GM12892 (cell line): ENCODE measurements around the gene SPATA31D1.

Source experiments
- DNase-seq: peaks from one replicate; pipeline ENCODE4 v3.0.0; 2011; ENCODE audit not compliant: insufficient read length
- FAIRE-seq: peaks from 2 replicates; lab custom pipeline; 2011; peaks lifted over from hg19 to GRCh38; lab: Jason Lieb, UNC
- POLR2A ChIP-seq: IDR thresholded peaks from 2 replicates; pipeline ENCODE4 v1.6.1; 2011; ENCODE audit warnings: low read depth, low read length, control low read depth
- POLR2AphosphoS5 ChIP-seq: IDR thresholded peaks from 2 replicates; pipeline ENCODE4 v1.6.1; 2011; ENCODE audit warnings: low read depth, low read length, control low read depth
- TAF1 ChIP-seq: IDR thresholded peaks from 2 replicates; pipeline ENCODE4 v1.6.1; 2011; ENCODE audit warnings: low read depth, mild to moderate bottlenecking, control low read depth, low read length, borderline replicate concordance

The SPATA31D1 gene

DNA sequence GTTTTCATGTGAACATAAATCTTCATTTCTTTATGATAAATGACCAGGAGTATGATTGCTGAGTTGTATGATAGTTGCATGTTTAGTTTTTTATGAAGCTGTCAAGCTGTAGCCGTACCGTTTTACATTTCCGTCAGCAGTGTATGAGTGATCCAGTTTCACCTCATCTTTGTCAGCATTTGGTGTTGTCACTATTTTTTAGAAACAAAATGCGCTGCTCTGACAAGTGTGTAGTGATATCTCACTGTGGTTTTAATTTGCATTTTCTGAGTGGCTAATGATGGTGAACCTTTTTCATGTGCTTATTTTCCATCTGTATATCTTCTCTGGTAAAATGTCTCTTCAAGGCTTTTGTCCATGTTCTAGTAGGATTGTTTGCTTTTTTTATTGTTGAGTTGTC, 6.7 kb upstream of the SPATA31D1 start:
- FAIRE-seq (no peak), DNase-seq (no peak)
- TF ChIP-seq POLR2A (no peak), TAF1 (no peak), POLR2AphosphoS5 (no peak)

- no peak for TF ChIP-seq TAF1
- TF ChIP-seq POLR2A: no peak
- TF ChIP-seq POLR2AphosphoS5: no peak
- FAIRE-seq (no peak), DNase-seq (no peak)
Measured at GRCh38 chr9:81984928-81985327, 3.6 kb upstream of the SPATA31D1 start.

- DNase-seq: no peak
- TF ChIP-seq POLR2A: no peak
- TF ChIP-seq POLR2AphosphoS5: no peak
- TF ChIP-seq TAF1: no peak
- no peak for FAIRE-seq
Measured at GRCh38 chr9:81986051-81986450, 2.5 kb upstream of the SPATA31D1 start.

DNA sequence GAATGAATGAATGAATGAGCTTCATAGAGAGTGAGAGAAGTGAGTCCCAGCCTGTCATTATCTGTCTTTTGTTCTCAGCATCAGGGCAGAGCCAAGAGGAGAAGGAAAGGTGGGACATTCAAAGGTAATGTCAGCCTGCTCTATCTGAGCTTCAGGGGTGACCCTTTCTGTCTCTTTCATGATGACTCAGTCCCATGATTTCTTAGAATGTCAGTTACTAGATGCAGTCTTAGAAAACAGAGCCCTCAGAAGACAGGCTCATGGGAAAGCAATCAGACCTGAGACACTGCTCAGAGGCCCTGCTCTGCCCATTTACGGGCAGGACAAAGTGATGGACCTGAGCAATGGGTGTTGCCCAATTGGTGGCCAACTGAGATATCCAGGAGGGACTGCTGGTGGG, 1.1 kb downstream of the SPATA31D1 start:
- DNase-seq (no peak), FAIRE-seq (no peak)
- TF ChIP-seq POLR2A: no peak
- TF ChIP-seq TAF1: no peak
- no peak for TF ChIP-seq POLR2AphosphoS5

- TF ChIP-seq POLR2A (no peak), POLR2AphosphoS5 (no peak), TAF1 (no peak)
- FAIRE-seq: no peak
- DNase-seq: no peak
Measured at GRCh38 chr9:81993656-81994055, 5.1 kb downstream of the SPATA31D1 start.

- no peak for TF ChIP-seq TAF1
- DNase-seq: no peak
- no peak for FAIRE-seq
Measured at GRCh38 chr9:81999806-82000205, 11.2 kb downstream of the SPATA31D1 start.

DNA sequence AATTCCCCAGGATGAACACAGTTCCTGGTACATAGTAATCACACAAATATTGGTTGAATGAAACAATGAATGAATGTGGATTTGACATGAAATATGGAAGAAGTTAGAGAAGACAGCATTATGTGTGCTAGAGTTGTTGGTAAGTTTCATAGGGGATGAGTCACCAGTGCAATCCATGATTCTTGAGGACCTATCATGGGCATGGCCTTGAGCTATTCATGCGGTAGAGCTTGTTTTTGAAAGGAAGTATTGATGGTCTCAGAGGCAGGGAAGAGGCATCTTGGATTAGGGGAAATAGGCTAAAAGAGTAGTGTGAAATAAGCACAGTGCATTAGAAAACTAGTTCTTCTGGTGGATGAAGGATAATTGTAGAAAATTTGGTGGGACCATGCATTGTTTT, 22.1 kb downstream of the SPATA31D1 start:
- no peak for DNase-seq
- no peak for FAIRE-seq
- no peak for TF ChIP-seq POLR2A
- no peak for TF ChIP-seq TAF1
- TF ChIP-seq POLR2AphosphoS5: no peak

- TF ChIP-seq POLR2AphosphoS5: no peak
- TF ChIP-seq POLR2A: no peak
- TF ChIP-seq TAF1: no peak
- DNase-seq (no peak), FAIRE-seq (no peak)
Measured at GRCh38 chr9:82011133-82011532, 22.6 kb downstream of the SPATA31D1 start.

GRCh38 chr9:82012276-82012675, 23.7 kb downstream of the SPATA31D1 start:
- no peak for FAIRE-seq
- DNase-seq: no peak
- no peak for TF ChIP-seq POLR2A
- TF ChIP-seq TAF1: no peak
- no peak for TF ChIP-seq POLR2AphosphoS5

DNA sequence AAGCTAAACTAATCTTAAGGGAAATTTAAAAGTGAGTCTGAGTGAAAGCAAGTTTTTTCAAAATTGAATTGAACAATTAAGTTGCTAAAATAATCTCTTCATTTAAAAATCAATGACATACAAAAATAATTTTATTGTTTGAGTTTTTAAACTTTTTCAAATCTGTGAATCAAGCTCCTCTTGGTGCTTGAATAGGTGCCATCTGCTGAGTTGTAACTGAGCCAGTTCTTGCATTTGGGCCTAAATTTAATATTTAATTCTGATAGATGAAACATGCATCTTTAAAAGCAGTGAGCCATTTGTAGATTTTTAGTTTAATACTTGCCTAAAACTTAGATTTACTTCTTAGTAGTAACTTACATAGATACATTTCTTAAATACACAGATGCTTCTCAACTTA, 31.8 kb downstream of the SPATA31D1 start:
- TF ChIP-seq POLR2A (no peak), TAF1 (no peak), POLR2AphosphoS5 (no peak)
- no peak for FAIRE-seq
- DNase-seq: no peak

DNA sequence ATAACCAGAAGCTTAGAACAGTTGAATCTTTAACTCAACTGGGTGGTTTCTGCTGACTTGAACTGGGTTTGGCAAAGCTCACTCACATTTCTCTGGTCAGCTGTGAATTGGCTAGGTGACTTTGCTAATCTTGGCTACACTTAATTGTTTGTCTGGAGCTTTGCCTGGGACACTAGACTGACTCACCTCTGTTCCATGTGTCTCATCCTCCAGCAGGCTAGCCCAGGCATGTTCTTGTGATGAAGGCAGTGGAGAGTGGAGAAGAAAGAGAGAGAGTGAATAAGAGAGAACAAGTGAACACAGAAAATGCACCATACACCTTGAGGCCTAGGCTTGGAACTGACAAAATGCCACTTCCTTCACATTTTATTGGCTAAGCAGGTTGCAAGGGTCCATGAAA, 32.6 kb downstream of the SPATA31D1 start:
- no peak for TF ChIP-seq POLR2A
- no peak for TF ChIP-seq TAF1
- no peak for TF ChIP-seq POLR2AphosphoS5
- DNase-seq (no peak), FAIRE-seq (no peak)

GRCh38 chr9:82022121-82022520, 33.5 kb downstream of the SPATA31D1 start:
- TF ChIP-seq POLR2AphosphoS5: no peak
- DNase-seq (no peak), FAIRE-seq (no peak)

GRCh38 chr9:82024908-82025307, 36.3 kb downstream of the SPATA31D1 start:
- no peak for FAIRE-seq
- TF ChIP-seq POLR2A (no peak), POLR2AphosphoS5 (no peak), TAF1 (no peak)
- DNase-seq: no peak
